GM23338 (cell line): Measurements from ENCODE around the gene TENM3. TPM values are rescaled to one million over a fixed set of nuclear protein-coding genes. Genes with fewer than 3 reads are reported as not detected.

Experiments
- ATAC-seq: fragments of 200-7000 bp; cut with Tn5 transposase; 3 replicates; pipeline ENCODE4 v1.9.1; 2020
- DNase-seq: peaks from one replicate; pipeline ENCODE4 v3.0.0-alpha.2; 2015; ENCODE audit warnings: low spot score
- H2AFZ ChIP-seq: fragments of 200-600 bp; sonication (generic); 2 replicates; pipeline ENCODE4 v1.8.0; 2016; ENCODE audit warnings: antibody characterized with exemption, mild to moderate bottlenecking, moderate library complexity
- H3F3A ChIP-seq: fragments of 200-600 bp; sonication (generic); replicated peaks from 2 replicates; pipeline ENCODE4 v1.8.0; 2017; ENCODE audit warnings: antibody characterized with exemption, mixed run types, low read depth
- H3K27ac ChIP-seq: fragments of 200-600 bp; sonication (generic); 2 replicates; pipeline ENCODE4 v1.6.1; 2016; ENCODE audit warnings: low read depth
- H3K27me3 ChIP-seq: fragments of 200-600 bp; sonication (generic); 2 replicates; pipeline ENCODE4 v1.8.0; 2016; ENCODE audit warnings: mild to moderate bottlenecking, mixed run types, moderate library complexity; ENCODE audit not compliant: insufficient read depth
- H3K36me3 ChIP-seq: fragments of 200-600 bp; sonication (generic); 2 replicates; pipeline ENCODE4 v1.8.0; 2016; ENCODE audit warnings: mild to moderate bottlenecking; ENCODE audit not compliant: insufficient read depth
- H3K4me1 ChIP-seq: fragments of 200-600 bp; sonication (generic); 2 replicates; pipeline ENCODE4 v1.8.0; 2016; ENCODE audit warnings: mild to moderate bottlenecking, moderate library complexity; ENCODE audit not compliant: insufficient read depth
- H3K4me2 ChIP-seq: fragments of 200-600 bp; sonication (generic); 2 replicates; pipeline ENCODE4 v1.7.1; 2017; ENCODE audit warnings: mixed run types
- H3K4me3 ChIP-seq: fragments of 200-600 bp; sonication (generic); 2 replicates; pipeline ENCODE4 v1.6.1; 2016; ENCODE audit warnings: mixed run types
- H3K79me2 ChIP-seq: fragments of 200-600 bp; sonication (generic); replicated peaks from 2 replicates; pipeline ENCODE4 v1.8.0; 2017; ENCODE audit warnings: mild to moderate bottlenecking; ENCODE audit not compliant: insufficient read depth
- H3K9me2 ChIP-seq: fragments of 200-600 bp; sonication (generic); 2 replicates; pipeline ENCODE4 v1.8.0; 2017; ENCODE audit not compliant: insufficient read depth
- H4K20me1 ChIP-seq: fragments of 200-600 bp; sonication (generic); replicated peaks from 2 replicates; pipeline ENCODE4 v1.8.0; 2017; ENCODE audit warnings: mild to moderate bottlenecking; ENCODE audit not compliant: insufficient read depth
- H3K27ac Mint-ChIP-seq: 2 replicates; pipeline ENCODE4 v1.8.0; 2020; ENCODE audit warnings: inconsistent platforms, mild to moderate bottlenecking, moderate library complexity, mixed read lengths
- H3K27me3 Mint-ChIP-seq: 3 replicates; pipeline ENCODE4 v1.8.0; 2022; ENCODE audit warnings: low read depth, mild to moderate bottlenecking, moderate library complexity, mixed read lengths, inconsistent platforms; ENCODE audit not compliant: insufficient read depth, poor library complexity
- H3K36me3 Mint-ChIP-seq: 3 replicates; pipeline ENCODE4 v1.8.0; 2021; ENCODE audit warnings: low read depth, mild to moderate bottlenecking, inconsistent platforms, moderate library complexity, mixed read lengths
- H3K4me1 Mint-ChIP-seq: 3 replicates; pipeline ENCODE4 v1.8.0; 2020; ENCODE audit warnings: mild to moderate bottlenecking, inconsistent platforms, mixed read lengths
- H3K4me3 Mint-ChIP-seq: 3 replicates; pipeline ENCODE4 v1.8.0; 2021; ENCODE audit warnings: moderate library complexity, mild to moderate bottlenecking, inconsistent platforms, mixed read lengths
- H3K9me3 Mint-ChIP-seq: 3 replicates; pipeline ENCODE4 v1.8.0; 2020; ENCODE audit warnings: moderate library complexity, mild to moderate bottlenecking, inconsistent platforms, mixed read lengths
- CREB1 ChIP-seq: fragments of 250-450 bp; sonication (Bioruptor Pico); IDR thresholded peaks from 2 replicates; pipeline ENCODE4 v1.5.0; 2020; ENCODE audit warnings: low read depth, mild to moderate bottlenecking, moderate library complexity
- EZH2phosphoT487 ChIP-seq: fragments of 200-600 bp; sonication (generic); IDR thresholded peaks from one replicate; pipeline ENCODE4 v1.8.1; 2018; ENCODE audit warnings: antibody characterized with exemption; ENCODE audit not compliant: unreplicated experiment
- JUNB ChIP-seq: IDR thresholded peaks from one replicate; pipeline ENCODE4 v1.6.1; 2016; ENCODE audit warnings: antibody characterized with exemption; ENCODE audit not compliant: unreplicated experiment
- STAT1 ChIP-seq: IDR thresholded peaks from one replicate; pipeline ENCODE4 v1.6.1; 2016; ENCODE audit warnings: antibody characterized with exemption; ENCODE audit not compliant: unreplicated experiment
- ZNF114 ChIP-seq: fragments of 250-450 bp; sonication (Bioruptor Pico); IDR thresholded peaks from 2 replicates; pipeline ENCODE4 v1.5.0; 2020; ENCODE audit warnings: mild to moderate bottlenecking, moderate library complexity
- ZNF331 ChIP-seq: fragments of 250-450 bp; sonication (Bioruptor Pico); IDR thresholded peaks from 2 replicates; pipeline ENCODE4 v1.5.0; 2020; ENCODE audit warnings: low read depth, mild to moderate bottlenecking, moderate library complexity
- polyA plus RNA-seq: library from polyadenylated mRNA; unstranded; fragments of >200 nt; fragmentation: Nextera tagmentation; extraction: Ambion mirVana; gene quantifications from 2 replicates; pipeline ENCODE4 v1.2.1, GENCODE V29; 2016
- total RNA-seq: library from RNA; depleted of rRNA; stranded (reverse); fragments of >200 nt; shearing (Covaris generic); gene quantifications from 2 replicates; pipeline ENCODE4 v1.2.3, GENCODE V29; 2014
- TF ChIP-seq, protein P1 (sequence below), 2 experiments: fragments of 200-600 bp in 1 of 2; sonication (generic) in 1 of 2; conservative IDR thresholded peaks; 2 replicates each; pipeline versions ENCODE4 v1.5.1 to v1.6.1; 2016 to 2017; ENCODE audit warnings: antibody characterized with exemption in 2 of 2, low read depth in 2 of 2, mild to moderate bottlenecking in 2 of 2, moderate library complexity in 1 of 2
- TF ChIP-seq, protein P2 (sequence below): IDR thresholded peaks from one replicate; pipeline ENCODE4 v1.6.1; 2018; ENCODE audit warnings: antibody characterized with exemption; ENCODE audit not compliant: unreplicated experiment

TENM3 gene
- total and polyA plus RNA-seq, 2 experiments from 2014 or later, result 22.2 to 128 TPM

DNA sequence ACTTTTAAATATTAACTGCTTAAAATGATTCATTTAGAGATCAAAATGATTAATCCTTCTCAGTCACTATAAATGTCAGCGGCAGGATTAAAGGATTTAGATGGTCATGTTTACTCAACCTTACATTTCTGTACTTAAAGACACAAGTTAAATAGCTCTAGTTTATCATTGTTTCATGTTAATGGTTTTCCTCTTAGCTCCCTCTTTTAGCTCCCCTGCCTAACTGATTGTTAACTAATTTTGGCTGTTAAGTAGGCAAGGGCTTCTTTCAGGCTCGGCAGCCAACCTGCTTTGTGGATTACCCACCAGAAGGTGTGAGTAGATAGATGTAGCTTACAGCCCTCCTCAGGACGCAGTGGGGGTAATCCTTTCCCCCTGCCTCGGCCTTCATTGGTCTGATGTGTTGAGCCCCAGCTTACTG, 96.0 kb downstream of the TENM3 start:
- H3K27me3 ChIP-seq, result no peaks in the 10 kb centered on the region
- peaks cover 23% of the 10 kb centered on the region for H3K4me1 ChIP-seq
- TF ChIP-seq EZH2phosphoT487 (no peak), STAT1 (no peak), JUNB (no peak)
- TF ChIP-seq, protein P1, sequence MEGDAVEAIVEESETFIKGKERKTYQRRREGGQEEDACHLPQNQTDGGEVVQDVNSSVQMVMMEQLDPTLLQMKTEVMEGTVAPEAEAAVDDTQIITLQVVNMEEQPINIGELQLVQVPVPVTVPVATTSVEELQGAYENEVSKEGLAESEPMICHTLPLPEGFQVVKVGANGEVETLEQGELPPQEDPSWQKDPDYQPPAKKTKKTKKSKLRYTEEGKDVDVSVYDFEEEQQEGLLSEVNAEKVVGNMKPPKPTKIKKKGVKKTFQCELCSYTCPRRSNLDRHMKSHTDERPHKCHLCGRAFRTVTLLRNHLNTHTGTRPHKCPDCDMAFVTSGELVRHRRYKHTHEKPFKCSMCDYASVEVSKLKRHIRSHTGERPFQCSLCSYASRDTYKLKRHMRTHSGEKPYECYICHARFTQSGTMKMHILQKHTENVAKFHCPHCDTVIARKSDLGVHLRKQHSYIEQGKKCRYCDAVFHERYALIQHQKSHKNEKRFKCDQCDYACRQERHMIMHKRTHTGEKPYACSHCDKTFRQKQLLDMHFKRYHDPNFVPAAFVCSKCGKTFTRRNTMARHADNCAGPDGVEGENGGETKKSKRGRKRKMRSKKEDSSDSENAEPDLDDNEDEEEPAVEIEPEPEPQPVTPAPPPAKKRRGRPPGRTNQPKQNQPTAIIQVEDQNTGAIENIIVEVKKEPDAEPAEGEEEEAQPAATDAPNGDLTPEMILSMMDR (conservative IDR thresholded peaks at IDR 0.05; ENCODE audit: low read depth in 2 of 2), result no peak
- TF ChIP-seq, protein P2, sequence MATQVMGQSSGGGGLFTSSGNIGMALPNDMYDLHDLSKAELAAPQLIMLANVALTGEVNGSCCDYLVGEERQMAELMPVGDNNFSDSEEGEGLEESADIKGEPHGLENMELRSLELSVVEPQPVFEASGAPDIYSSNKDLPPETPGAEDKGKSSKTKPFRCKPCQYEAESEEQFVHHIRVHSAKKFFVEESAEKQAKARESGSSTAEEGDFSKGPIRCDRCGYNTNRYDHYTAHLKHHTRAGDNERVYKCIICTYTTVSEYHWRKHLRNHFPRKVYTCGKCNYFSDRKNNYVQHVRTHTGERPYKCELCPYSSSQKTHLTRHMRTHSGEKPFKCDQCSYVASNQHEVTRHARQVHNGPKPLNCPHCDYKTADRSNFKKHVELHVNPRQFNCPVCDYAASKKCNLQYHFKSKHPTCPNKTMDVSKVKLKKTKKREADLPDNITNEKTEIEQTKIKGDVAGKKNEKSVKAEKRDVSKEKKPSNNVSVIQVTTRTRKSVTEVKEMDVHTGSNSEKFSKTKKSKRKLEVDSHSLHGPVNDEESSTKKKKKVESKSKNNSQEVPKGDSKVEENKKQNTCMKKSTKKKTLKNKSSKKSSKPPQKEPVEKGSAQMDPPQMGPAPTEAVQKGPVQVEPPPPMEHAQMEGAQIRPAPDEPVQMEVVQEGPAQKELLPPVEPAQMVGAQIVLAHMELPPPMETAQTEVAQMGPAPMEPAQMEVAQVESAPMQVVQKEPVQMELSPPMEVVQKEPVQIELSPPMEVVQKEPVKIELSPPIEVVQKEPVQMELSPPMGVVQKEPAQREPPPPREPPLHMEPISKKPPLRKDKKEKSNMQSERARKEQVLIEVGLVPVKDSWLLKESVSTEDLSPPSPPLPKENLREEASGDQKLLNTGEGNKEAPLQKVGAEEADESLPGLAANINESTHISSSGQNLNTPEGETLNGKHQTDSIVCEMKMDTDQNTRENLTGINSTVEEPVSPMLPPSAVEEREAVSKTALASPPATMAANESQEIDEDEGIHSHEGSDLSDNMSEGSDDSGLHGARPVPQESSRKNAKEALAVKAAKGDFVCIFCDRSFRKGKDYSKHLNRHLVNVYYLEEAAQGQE, result no peak
- no peak overlapping the region for H3K4me3 Mint-ChIP-seq
- H3K4me2 ChIP-seq, result no peak overlapping the region
- no peaks in the 10 kb centered on the region; the same call in 2 of the 3 replicates for H3K9me3 Mint-ChIP-seq
- peaks cover 37% of the 10 kb centered on the region for H3K4me1 Mint-ChIP-seq
- no peak overlapping the region for H3K4me3 ChIP-seq
- H3K27ac ChIP-seq, result no peak overlapping the region
- H3K79me2 ChIP-seq, result no peaks in the 10 kb centered on the region
- H3F3A ChIP-seq, result peaks cover 4% of the 10 kb centered on the region; the same call in 1 of the 2 replicates
- peak; percentile 71 for DNase-seq
- no peaks in the 10 kb centered on the region for H3K36me3 ChIP-seq
- no peaks in the 10 kb centered on the region for H3K27me3 Mint-ChIP-seq
- H3K9me2 ChIP-seq, result no peaks in the 10 kb centered on the region
- H4K20me1 ChIP-seq, result no peaks in the 10 kb centered on the region
- H2AFZ ChIP-seq, result no peak overlapping the region
- no peak overlapping the region for H3K27ac Mint-ChIP-seq
- peaks cover 7% of the 10 kb centered on the region; the same call in 2 of the 3 replicates for H3K36me3 Mint-ChIP-seq
- ATAC-seq, result peak; percentile 90

DNA sequence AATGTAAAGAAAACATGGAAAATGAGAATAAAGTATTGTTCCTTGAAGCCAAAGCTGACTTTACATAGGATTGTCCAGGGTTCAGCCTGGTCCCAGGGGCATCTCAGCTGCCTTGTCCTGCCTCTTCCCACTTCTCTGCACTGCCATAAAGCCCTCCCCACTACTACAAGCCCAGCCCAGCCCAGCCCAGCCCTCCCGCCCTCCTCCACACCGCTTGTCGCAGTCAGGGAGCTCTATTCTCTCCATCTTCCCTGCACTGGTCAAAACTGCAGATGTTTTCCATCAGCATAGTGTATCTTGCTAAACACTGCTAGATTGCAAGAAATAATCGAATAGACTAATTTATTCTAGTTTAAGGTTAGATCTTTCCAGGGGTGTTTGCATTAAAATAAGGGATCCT, 100.3 kb downstream of the TENM3 start:
- H3K4me3 Mint-ChIP-seq, result no peak overlapping the region
- Histone ChIP-seq H3K9me2 (no peaks in the 10 kb centered on the region), H2AFZ (no peak overlapping the region), H3F3A (peaks cover 4% of the 10 kb centered on the region; the same call in 1 of the 2 replicates), H3K36me3 (no peaks in the 10 kb centered on the region), H3K27ac (no peak overlapping the region; the same call in 1 of the 2 replicates), H4K20me1 (no peaks in the 10 kb centered on the region), H3K4me1 (peaks cover 35% of the 10 kb centered on the region), H3K79me2 (no peaks in the 10 kb centered on the region), H3K4me3 (no peak overlapping the region), H3K27me3 (no peaks in the 10 kb centered on the region), H3K4me2 (peak overlapping the region; percentile 49)
- H3K4me1 Mint-ChIP-seq, result peaks cover 59% of the 10 kb centered on the region
- H3K9me3 Mint-ChIP-seq, result no peaks in the 10 kb centered on the region
- ATAC-seq (peak; percentile 92), DNase-seq (peak; percentile 51)
- TF ChIP-seq ZNF331 (CRISPR knock-in tag) (no peak), ZNF114 (no peak), JUNB (no peak), CREB1 (CRISPR knock-in tag) (no peak)
- H3K27me3 Mint-ChIP-seq, result peaks cover 1% of the 10 kb centered on the region
- no peaks in the 10 kb centered on the region for H3K36me3 Mint-ChIP-seq
- no peak overlapping the region for H3K27ac Mint-ChIP-seq
